ENCODE measurements around the gene RAB3C.

- TF ChIP-seq CTCF (IDR thresholded peaks at IDR 0.05), result no peak
- TF ChIP-seq POLR2A (IDR thresholded peaks at IDR 0.05), result no peak
These were observed 264.2 kb downstream of the RAB3C start for GRCh38 chr5:58847041-58847440.
